Measurements from ENCODE around the gene DOCK1.
A peak's percentile ranks its signal among the peaks of the same experiment; 100 is the strongest.

The DOCK1 gene

DNA sequence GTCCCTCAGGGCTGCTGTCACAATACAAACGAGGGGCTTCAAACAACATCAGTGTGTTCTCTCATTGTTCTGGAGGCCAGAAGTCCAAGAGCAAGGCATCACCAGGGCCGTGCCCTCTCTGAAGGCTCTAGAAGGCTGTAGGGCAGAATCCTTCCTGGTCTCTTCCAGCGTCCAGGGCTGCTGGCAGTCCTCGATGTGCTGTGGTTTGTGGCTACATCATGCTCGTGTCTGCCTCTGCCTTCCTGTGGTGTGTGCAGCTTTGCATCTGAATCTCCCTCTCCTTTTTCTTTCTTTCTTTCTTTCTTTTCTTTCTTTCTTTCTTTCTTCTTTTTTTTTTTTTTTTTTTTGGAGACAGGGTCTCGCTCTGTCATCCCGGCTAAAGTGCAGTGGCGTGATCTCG lies 187.7 kb downstream of the DOCK1 start:
- no peak for DNase-seq

DNA sequence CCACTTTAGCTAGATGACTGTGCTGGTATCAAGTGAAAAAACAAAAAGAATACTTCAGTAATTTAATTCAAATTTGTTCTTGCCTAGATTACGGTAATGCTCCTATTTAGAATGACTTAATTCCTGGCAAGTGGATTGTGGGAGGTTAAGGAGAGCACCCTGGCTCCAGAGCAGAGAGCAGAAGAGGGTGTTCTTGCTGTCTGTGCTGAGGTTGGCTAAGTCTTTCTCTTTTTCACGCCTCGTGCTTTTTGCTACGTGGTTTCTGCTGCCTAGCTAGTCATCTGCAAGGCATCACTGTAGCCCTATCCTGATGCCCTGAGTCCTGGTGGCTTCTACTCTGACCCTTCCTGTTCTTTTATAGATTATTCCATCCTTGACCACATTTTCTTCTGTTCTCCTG lies 189.8 kb downstream of the DOCK1 start:
- no peak for DNase-seq

DNA sequence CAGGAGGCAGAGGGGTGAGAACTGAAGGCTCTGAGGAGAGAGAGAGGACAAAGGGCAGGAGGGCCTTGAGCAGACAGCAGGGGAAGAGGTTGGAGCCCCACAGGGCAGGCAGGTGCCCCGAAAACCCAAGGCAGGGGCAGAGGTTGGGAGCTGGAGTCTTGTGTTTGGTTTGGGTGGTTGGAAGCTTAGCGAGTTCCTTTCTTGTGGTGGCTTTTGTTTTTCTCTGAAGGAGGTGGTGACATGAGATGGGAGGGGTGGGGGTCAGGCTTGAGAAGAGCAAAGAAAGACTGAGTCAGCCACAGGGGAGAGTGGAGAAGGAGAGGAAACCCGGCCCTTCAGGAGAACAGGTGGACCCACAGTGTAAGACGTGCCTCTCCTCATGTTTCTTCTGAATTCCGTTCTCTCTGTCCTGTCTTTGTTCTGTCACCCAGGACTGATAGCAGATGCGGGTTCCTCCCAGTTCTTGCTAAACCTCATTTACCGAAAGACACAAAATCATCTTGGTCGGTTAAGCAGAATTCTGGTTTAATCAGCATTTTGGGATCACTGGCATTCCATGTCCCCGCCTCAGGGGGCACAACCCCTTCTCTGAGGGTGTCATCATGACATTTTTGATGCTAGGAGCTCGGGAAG lies 195.9 kb downstream of the DOCK1 start:
- DNase-seq, result no peak

DNA sequence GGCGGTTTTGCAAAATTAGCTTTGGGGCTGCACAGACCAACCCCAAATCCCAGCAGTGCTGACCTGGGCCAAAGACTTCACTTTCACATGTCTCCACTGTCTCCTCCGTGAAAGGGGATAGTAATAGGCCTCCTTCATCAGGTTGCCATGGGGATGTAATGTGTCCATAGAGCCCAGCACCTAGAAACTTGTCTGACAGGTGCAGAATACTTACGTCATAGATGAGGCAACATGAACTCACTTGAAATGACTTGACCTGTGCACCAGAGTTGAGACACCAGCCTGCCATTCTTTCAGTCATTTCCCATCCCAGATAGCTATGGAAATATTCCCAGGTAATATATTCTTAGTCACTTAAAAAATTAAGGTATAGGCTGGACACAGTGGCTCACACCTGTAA lies 196.9 kb downstream of the DOCK1 start:
- no peak for DNase-seq

DNA sequence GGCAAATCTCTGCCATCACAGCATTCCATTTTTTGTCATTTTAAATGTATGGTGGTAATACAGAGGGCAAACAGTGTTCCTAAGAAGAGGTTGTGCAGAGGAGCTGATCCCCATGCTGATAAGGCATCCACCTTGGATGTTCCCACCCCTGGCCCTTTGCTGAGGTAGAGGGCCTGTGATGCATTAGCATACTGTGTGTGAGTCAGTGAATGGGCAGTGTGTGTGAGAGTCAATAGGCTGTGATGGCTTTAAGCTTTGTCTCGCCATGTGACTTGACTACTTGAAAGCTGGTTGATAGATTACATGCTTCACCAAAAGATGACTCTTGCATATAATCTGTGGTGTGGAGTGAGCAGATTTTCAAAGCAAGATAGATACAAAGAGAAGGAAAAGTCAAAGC lies 209.9 kb downstream of the DOCK1 start:
- DNase-seq, result no peak

DNA sequence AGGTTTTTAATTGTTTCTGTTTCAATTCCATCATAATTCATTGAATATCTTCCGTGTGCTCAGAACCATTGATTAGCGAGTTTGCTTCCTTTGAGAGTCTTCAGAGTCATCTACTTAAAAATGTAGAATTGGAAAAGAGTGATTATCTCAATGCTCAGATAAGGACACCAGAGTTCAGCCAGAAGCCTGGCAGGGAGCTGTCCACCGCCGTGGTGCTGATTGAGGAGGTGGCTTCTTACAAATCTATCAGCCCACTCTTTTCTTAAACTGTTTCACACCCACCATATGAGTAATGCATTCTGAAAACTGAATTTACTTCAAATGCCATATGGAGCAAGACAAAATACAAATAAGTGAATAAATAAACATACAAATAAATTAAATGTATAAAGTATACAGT lies 211.9 kb downstream of the DOCK1 start:
- DNase-seq, result peak; percentile 26 to 29

DNA sequence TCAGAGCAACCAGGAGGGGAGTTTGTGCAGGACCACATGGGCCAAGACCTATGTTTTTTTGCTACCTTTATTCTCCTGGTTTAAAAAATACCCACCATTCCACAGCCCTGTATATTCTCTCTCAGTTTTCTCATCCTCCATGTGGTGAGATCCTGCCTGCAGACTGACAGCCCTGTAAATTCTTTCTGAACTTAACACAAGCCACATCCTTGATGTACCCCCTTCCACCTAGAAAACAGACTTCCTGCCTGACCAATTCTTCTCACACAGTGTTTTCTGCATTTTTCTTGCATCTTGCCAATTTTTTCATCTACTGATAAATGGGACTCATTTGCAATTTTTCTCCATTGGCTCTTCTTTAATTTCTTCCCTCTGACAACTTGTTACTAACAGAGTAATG lies 212.8 kb downstream of the DOCK1 start:
- DNase-seq, result no peak

DNA sequence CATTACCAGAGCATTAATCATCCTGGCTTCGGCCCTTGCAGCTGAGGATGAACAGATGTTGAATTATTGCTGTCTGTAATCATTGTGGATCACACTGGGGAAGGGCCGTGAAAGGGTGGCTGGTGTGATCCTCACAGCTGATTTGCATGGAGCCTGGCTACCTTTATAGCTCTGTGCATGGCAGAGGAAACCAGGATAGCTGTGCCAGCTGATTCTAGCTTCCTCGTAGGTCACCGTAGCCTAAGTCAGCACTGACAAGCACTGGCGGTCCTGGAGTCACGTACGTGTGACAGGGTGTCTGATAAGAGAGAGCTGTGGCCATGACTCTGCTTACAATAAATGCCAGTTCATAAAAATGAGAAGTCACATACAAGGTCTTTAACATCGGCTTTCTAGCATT lies 214.7 kb downstream of the DOCK1 start:
- DNase-seq, result no peak

DNA sequence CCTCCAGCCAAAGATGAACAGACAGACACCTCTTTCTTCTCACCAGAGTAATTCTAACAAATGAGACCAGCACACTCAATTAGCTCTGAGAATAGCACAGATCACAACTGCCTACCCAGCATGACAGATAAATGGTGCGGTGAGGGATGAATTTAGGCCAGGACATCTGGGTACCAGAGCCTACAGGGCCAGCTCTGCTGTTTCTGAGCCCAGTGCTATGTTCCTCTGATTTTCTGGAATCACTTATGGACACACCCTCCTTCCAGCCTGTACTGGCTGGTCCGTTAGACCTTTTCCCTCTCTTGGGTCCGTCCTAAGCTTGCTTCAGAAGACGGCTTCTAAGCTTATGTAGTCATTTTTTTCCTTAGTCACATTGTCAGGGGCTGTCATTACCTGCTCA lies 217.6 kb downstream of the DOCK1 start:
- DNase-seq, result no peak

DNA sequence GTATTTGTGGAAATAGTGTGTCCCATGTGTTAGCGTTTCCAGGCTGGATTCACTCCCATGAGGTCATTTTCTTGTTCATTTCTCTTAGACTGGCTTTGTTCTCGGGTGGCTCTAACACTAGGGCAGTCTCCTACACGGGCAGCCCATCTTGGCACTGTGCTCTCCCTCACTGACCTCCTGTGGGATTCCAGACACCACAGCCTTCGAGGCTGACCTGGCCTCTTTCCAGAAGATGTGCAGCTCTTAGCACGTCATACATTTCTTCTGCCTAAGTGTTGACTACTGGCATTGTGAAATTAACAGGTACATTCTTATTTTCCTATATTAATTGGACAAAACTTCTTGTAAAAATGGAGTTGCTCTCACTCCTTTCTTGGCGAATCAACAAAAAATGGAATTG lies 218.4 kb downstream of the DOCK1 start:
- DNase-seq, result no peak

DNA sequence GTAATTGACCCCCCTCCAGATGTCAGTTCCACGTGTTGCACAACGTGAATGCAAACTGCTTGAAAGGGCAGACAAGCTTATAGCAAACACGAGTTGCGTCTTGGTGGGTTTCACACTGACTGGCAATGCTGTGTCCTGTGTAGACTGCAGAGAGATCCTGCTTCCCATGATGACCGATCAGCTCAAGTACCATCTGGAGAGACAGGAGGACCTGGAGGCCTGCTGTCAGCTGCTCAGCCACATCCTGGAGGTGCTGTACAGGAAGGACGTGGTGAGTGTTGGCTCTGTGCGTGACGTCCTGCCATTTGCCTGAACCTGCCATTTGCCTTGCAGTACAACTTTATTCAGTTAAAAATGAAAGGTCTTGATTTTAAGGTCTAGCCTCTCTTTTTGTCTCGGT lies 220.1 kb downstream of the DOCK1 start:
- DNase-seq, result no peak

DNA sequence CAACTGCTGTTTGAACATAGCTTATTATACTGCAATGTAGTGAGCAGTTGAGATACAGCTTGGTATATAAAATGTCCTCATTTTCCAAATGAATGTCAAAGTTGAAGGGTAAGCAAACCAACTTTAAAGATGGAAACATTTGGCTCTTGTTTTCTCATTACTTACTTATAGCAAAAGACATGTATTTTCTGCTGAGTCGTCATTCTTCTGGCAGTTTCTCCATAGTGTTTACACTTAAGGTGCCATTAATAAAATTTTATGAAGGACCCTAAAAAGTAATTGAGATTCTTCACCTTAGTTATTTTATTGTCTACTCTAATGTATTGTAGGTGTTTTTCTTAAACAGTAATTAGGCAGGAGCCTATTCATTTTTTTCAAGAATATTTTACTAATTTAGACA lies 222.6 kb downstream of the DOCK1 start:
- DNase-seq, result no peak

DNA sequence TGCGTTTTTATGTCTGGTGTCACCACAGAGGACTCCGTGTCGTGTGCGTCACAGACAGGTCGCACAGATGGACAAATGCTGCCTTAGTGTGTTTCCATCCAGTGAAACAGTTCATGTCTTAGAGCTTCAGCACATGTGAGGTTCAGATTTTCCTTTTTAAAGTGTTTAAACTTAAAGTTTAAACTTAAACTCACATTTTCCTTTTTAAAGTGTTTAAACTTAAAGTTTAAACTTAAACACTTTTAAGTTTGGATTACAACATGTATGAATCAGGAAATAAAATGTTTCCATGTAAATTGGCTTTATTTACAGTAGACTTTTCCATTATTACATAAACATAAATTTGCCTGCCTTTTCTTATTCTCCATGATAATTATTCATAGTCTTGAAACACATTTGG lies 223.9 kb downstream of the DOCK1 start:
- no peak for DNase-seq

DNA sequence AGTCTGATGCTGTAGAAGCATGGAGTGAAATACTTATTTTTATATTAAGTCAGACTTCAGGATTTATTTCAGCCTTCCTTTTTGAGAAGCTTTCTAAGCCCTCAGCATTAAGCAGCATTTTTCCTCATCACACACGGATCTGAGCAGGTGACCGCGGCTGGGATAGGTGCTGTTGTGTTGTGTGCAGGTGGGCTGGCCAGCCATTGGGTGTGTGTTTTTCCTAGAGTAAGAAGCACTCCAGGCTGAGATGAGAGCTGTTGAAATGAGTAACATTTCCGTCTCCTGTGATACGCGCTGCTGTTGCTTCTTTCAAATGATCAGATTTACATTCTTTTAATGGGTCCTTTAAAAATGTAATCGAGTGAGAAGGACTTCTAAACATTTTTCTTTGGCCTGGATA lies 227.2 kb downstream of the DOCK1 start:
- DNase-seq, result no peak

DNA sequence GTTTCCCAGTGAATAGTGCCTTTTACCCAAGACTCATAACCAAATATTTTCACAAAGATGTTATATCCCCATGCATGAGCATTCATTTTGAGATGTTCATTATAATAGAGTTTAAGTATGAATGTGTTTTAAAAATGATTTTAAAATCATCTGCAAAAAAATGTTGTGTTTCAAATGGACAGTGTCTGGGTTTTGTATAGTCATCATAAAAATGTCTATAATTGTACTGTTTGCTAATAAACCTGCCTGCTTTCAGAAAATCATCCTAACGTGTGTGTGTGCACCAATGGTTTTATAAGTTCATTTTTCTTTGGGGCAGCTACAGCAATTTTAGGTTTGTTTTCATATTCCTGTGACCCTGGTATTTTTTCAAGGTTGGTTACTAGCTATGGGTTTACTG lies 228.0 kb downstream of the DOCK1 start:
- DNase-seq, result no peak

DNA sequence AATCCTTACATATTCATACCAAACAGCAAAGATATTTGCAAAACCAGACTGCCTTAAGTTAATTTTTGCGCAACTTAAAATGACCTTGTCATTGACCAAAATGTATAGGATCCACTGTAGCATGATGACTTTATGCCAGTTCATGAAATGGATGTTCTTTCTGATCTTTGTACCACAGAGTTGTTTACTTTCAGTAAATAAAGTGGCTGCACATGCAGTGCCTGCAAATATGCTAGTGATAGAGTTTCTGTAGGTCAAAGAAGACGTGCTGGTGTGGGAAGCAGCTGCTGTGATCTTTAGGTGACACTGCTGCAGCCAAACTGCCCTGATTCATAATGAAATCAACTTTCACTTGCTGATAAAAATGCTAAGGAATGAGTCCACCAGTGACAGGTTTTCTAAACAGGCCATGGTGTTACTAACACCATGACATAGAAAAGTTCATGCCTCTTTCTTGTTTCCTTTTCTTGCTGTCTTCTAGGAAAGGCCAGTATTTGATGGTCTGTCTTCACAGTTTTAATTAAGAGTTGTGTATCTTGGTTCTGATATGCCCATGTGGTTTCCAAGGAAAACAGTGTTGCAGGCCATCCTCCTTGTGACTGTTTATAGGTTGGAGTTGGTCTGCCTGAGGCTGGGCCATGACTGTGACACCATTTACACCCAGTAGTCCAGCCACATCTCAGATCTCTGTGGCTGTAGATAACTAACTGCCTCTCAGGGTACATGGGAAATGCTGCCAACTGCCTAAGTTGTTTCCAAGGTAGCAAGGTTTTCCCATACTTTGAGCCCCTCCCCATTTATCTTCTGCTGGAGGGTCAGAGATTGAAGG lies 228.7 kb downstream of the DOCK1 start:
- no peak for DNase-seq

DNA sequence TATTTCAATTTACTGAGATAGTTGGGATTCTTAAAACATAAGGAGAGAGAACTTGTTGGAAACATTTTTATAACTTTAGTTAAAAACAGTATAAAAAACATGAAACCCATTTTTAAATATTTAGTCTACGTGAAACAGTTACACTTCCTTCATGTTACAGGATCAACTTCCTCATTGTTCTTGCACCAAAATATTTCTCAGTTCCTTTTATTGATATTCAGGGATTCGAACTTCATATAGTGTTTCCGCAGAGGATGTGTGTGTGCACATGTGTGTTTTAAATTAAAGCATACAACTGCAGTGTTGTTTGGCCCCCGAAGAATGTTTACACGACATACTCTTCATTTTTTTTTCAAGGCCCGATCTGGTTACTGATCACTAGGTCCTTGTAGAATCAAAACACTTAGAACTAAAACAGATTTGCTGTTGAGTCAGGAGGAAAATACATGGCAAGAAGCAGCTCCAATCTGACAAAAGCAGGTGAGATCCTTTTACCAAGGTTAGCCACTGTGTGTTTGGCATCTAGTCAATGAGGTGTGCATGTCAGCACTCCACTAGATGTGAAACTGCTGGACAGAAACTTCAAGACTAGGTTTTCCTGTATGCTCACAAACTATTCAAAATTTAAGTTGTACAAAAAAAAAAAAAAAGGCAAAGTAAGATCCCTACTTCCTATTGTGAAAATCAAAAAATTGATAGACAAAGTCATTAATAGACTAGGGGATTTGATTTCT lies 230.8 kb downstream of the DOCK1 start:
- no peak for DNase-seq

DNA sequence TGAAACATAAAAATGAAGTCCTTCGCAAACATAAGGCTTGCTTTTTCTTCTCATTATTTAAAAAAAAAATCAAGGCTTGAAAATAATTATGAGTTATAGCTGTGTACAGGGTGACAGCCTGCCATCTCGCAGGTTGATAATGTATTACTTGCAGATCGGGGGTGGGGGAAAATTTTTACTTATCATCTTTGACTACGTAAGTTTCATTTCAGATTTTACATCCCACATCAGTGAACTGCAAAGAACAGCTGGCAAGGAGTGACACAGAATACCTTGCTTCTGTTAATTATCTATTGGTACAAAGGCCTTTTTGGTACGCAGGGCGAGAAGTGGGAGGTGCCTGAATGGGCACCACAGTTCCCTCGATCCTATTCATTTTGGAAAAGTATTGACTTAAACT lies 232.2 kb downstream of the DOCK1 start:
- no peak for DNase-seq

DNA sequence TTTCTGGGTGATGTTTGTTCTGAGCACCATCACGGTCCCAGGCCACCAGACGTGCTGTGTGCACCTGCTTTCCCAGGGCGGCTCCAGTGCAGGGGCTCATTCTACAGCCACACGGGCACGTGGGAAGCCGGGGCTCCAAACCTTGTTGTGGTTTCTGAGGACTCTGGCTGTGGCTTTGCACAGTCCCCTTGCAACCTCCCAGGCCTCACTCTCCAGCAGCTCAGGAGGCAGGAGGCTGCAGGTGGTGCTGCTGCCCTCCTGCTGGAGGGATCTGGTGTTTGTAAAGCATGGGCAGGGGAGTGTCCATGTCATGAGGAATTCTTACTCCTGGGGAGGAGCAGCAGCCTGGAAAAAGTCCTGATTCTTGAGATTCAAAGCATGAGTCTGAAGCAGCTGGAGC lies 236.9 kb downstream of the DOCK1 start:
- DNase-seq, result no peak

DNA sequence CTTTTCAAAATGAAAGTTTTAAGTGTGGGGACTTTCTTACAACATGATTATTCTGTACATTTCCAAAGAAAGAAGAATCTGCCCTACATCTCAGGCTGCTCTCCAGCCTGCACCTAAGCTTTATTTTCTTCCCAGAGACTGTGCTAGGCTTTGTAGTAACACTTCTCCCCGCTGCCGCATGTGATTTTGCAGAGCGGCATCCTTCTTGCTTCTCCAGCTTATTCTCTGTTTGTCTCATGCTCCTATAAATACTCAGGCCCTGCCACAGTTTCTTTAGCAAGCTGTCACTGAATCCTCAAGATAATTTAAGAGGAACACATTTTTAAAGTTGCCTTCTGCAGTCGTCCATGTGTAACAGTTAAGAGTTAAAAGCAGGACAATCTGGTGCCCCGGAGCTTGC lies 237.6 kb downstream of the DOCK1 start:
- DNase-seq, result no peak

DNA sequence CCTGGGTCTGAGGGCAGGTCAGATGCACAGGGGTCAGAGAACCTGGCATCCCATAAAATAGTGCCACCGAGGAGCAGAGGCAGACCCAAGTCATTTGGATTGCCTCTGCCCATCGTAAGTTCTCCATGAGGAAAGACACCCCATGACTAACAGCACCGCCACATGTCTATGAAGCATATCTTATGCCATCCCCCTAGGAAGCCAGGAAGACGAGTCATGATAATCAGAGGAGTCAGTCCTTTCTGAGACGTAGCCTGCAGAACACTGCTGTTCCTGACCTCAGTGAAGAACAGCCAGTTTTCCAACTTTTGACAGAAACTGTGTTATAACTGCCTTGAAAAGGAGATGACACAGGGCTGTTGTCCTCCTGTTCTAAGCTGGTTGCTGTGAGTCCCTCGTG lies 239.9 kb downstream of the DOCK1 start:
- DNase-seq, result no peak

DNA sequence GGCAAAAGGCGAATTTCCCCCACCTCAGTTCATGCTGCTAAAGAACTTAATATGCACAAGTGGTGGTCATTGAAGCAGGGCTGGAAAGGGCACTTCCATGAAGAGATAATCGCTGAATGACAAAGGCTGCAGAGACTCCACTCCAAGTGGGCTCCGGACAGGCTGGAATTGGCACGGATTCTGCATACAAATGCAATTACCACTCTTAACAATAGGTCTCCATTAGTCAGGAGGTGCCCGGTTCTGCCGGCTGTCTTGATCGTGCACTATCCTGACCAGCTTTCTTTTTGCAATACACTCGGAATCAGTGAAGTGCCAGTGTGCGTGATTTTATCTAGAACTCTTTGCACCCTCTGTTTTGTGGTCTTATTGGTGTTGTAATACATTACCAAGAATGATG lies 241.4 kb downstream of the DOCK1 start:
- DNase-seq, result no peak

DNA sequence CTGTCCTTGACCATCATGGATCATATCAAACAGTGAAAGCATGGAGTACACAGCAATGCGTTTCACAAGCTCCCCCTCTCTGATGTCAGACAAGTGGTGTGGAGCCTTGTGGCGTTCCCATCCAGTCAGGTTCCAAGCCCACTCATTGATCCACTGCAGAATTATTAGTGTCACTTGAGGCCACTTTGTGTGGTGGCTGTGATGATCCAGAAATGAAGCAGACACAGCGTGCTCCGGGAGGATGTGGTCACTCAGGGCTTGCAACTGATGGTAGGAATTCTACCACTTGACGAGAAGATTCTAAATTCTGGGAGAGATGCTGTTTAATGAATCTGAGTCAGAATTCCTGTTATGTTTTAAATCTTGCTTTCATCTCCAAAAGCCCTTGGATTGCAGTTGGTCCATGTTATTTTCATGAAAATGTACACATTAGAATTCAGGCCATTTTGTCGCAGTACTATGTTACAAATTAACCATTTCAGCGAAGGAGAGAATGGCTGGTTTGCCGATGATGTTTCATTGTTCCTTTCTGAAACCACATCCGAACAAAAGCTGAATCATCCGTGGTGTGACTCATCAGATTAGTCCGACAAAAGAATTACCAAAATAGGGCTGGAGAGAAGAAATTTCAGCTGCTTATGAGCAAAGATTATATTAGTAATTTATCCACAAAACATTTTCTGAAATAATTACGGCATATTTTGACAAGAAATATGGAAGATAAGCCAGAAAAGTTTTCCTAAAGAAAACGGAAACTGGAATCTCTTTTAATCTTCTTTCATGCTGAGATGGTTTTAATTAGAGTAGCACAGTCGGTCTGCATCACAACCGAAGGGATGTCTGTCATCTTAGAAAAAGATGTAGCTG lies 243.1 kb downstream of the DOCK1 start:
- no peak for DNase-seq
